ENCODE results near the gene SF3B3. TPM values are rescaled to one million over a fixed set of nuclear protein-coding genes. Genes with fewer than 3 reads are reported as not detected.

Gene SF3B3
- total RNA-seq, 1 donor from 2014 or later, result 91.3 TPM

- H3K36me3 ChIP-seq, result no peaks in the 10 kb centered on the region
- no peak for DNase-seq (ENCODE audit: extremely low spot score in 2 of 2)
- intact Hi-C loops (cut with DNase I), result no loop called here
- H3K4me1 ChIP-seq, result peaks cover 4% of the 10 kb centered on the region
- H3K27me3 ChIP-seq, result no peaks in the 10 kb centered on the region
- H3K4me3 ChIP-seq, result no peak overlapping the region
- TF ChIP-seq CTCF (IDR thresholded peaks at IDR 0.05) (no peak), POLR2A (IDR thresholded peaks at IDR 0.05) (no peak), POLR2AphosphoS5 (IDR thresholded peaks at IDR 0.05; ENCODE audit: insufficient read depth in 1 of 2, low read depth in 1 of 2) (no peak)
- H3K9me3 ChIP-seq, result no peaks in the 10 kb centered on the region
- peak overlapping the region; percentile 61 for H3K27ac ChIP-seq
Observed at GRCh38 chr16:70605283-70605657, 81.7 kb downstream of the SF3B3 start.

- Histone ChIP-seq H3K9me3 (no peaks in the 10 kb centered on the region), H3K4me1 (peaks cover 5% of the 10 kb centered on the region), H3K36me3 (no peaks in the 10 kb centered on the region), H3K4me3 (no peak overlapping the region), H3K27me3 (no peaks in the 10 kb centered on the region), H3K27ac (no peak overlapping the region)
- TF ChIP-seq POLR2A (IDR thresholded peaks at IDR 0.05) (no peak), POLR2AphosphoS5 (IDR thresholded peaks at IDR 0.05; ENCODE audit: insufficient read depth in 1 of 2, low read depth in 1 of 2) (no peak), CTCF (IDR thresholded peaks at IDR 0.05) (no peak)
- DNase-seq (ENCODE audit: extremely low spot score in 2 of 2), result no peak
- intact Hi-C loops (cut with DNase I), result no loop called here
Observed at GRCh38 chr16:70608521-70608920, 84.9 kb downstream of the SF3B3 start.

- intact Hi-C loops (cut with DNase I), result no loop called here
- DNase-seq (ENCODE audit: extremely low spot score in 2 of 2), result no peak
- Histone ChIP-seq H3K27me3 (no peaks in the 10 kb centered on the region), H3K4me1 (peaks cover 5% of the 10 kb centered on the region), H3K9me3 (no peaks in the 10 kb centered on the region), H3K27ac (no peak overlapping the region), H3K36me3 (no peaks in the 10 kb centered on the region), H3K4me3 (no peak overlapping the region)
- TF ChIP-seq CTCF (IDR thresholded peaks at IDR 0.05) (no peak), POLR2A (IDR thresholded peaks at IDR 0.05) (no peak), POLR2AphosphoS5 (IDR thresholded peaks at IDR 0.05; ENCODE audit: insufficient read depth in 1 of 2, low read depth in 1 of 2) (no peak)
Observed at GRCh38 chr16:70610273-70611223, 86.9 kb downstream of the SF3B3 start.

GRCh38 chr16:70611224-70611598 is 87.6 kb downstream of the SF3B3 start:
- TF ChIP-seq POLR2A (IDR thresholded peaks at IDR 0.05), result no peak
- no peak for TF ChIP-seq POLR2AphosphoS5 (IDR thresholded peaks at IDR 0.05; ENCODE audit: insufficient read depth in 1 of 2, low read depth in 1 of 2)
- no peak for TF ChIP-seq CTCF (IDR thresholded peaks at IDR 0.05)
- H3K36me3 ChIP-seq, result no peaks in the 10 kb centered on the region
- DNase-seq (ENCODE audit: extremely low spot score in 2 of 2), result no peak

GRCh38 chr16:70611785-70612303 is 88.2 kb downstream of the SF3B3 start:
- Histone ChIP-seq H3K36me3 (no peaks in the 10 kb centered on the region), H3K27me3 (no peaks in the 10 kb centered on the region), H3K4me3 (no peak overlapping the region), H3K4me1 (peaks cover 5% of the 10 kb centered on the region), H3K27ac (no peak overlapping the region), H3K9me3 (no peaks in the 10 kb centered on the region)
- DNase-seq (ENCODE audit: extremely low spot score in 2 of 2), result no peak
- intact Hi-C loops (cut with DNase I), result no loop called here
- TF ChIP-seq POLR2A (IDR thresholded peaks at IDR 0.05) (no peak), POLR2AphosphoS5 (IDR thresholded peaks at IDR 0.05; ENCODE audit: insufficient read depth in 1 of 2, low read depth in 1 of 2) (no peak)

More at GRCh38 chr16:70611224-70611598, 87.6 kb downstream of the SF3B3 start:
- H3K4me1 ChIP-seq, result peaks cover 5% of the 10 kb centered on the region
- no peaks in the 10 kb centered on the region for H3K9me3 ChIP-seq
- intact Hi-C loops (cut with DNase I), result no loop called here
- H3K4me3 ChIP-seq, result no peak overlapping the region
- no peaks in the 10 kb centered on the region for H3K27me3 ChIP-seq
- H3K27ac ChIP-seq, result no peak overlapping the region

Measured in vagina (tissue), 2 donors.